Iris pigment epithelial cell (primary cell): ENCODE measurements around the gene CBARP.
"Not testable (repeated sequence)": the region's sequence is repeated elsewhere in the genome, so short reads cannot be mapped to it uniquely, and the experiment has no call there.

Source experiments
- DNase-seq: peaks from one replicate; pipeline ENCODE4 v3.0.0-alpha.2; 2011; ENCODE audit warnings: low read depth

CBARP gene

DNA sequence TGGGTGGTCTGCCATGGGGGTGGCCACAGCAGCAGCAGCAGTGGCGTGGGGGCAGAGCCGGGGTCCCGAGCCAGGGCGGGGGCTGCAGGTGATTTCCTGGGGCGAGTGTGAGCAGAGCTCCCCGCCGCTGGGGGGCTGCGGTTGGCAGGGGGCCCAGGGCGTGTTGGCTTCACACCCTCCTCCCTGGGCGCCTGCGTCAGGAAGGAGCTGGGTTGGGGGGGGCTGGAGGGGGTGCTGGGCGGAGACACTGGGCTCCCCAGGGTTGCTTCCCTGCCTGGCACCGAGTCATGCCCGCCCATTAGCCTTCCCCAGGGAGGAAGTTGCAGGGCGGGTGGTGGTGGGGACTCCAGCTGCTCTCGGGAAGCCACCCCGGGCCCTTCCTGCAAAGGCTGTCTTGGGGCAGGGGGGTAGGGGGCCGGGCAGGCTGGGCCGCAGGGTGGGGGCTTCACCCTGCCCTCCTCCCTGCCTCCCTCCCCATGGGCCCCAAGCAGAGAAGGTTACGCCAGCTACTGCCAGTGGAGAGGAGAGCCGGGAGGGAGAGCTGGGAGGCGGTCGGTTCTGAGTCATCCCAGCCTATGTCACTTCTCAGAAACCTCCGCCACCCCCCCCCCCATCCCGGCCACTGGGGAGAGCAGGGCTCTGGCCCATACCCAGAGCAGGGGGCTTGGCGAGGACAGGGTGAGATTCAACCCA is 15.2 kb upstream of the CBARP start:
- DNase-seq, result peak; percentile 98

DNA sequence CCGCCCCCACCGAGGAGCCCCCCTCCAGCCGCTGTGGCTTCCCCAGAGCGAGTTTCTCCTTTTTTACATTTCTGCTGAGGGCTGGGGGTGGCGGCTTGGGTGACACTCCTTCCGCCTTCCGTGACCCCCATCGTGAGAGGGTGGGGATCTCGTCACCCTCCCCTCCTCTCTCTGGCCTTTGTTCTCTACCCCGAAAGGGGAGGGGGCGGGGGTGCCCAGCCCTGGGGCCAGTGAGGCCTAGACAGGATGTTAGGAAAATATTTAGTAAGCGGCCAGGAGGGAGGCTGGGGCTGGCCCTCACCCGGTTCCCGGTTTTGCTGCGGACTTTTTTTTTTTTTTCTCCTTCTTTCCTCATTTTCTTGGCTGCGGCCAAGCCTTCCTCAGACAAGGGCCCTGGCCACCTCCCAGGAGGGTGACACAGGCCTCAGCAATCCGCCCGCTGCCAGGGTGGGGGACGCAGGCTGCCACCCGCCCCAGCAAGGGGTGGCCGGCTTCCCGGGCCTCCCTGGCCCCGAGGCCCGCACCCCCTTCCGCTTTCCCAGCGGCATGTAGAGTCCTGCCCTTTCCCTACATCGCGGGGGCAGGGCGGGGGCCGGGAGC is 14.5 kb upstream of the CBARP start:
- peak; percentile 87 for DNase-seq

DNA sequence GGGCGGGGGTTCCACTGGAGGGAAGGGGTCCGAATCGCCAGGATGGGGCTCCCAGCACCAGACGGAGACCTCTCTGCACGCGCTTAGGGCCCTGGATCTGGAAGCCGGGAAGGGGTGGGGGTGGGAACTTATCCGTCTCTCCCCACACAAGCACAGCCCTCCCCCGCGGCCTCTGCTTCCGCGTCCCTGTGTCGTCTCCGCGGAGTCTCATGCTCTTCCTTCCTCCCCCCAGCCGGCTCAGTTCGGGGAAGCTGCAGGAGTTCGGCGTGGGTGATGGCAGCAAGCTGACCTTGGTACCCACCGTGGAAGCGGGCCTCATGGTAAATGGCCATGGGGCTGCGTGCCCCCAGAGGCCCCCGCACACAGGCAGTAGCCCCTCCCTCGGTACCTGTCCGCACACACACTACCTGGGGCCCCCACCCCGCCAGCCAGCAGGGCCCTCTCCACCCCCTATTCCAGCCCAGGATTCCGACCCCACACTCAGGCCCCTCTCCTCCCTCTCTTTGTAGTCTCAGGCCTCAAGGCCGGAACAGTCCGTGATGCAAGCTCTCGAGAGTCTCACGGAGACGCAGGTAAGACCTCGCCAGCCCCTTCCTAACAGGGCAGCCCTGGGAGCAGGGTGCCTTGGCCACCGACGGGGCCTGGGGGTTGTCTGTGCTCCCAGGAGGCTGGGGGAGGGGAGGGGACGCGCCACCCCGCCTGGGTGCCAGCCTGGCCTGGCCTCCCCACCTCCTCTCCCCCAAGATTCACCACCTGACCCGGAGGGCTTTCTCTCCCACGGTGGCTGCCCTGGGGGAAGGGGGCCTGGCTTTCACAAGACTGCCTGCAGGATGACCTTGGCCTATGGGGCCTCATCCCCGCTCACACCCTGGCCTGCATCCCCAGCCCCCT is 13.8 kb upstream of the CBARP start:
- peak; percentile 81 for DNase-seq

DNA sequence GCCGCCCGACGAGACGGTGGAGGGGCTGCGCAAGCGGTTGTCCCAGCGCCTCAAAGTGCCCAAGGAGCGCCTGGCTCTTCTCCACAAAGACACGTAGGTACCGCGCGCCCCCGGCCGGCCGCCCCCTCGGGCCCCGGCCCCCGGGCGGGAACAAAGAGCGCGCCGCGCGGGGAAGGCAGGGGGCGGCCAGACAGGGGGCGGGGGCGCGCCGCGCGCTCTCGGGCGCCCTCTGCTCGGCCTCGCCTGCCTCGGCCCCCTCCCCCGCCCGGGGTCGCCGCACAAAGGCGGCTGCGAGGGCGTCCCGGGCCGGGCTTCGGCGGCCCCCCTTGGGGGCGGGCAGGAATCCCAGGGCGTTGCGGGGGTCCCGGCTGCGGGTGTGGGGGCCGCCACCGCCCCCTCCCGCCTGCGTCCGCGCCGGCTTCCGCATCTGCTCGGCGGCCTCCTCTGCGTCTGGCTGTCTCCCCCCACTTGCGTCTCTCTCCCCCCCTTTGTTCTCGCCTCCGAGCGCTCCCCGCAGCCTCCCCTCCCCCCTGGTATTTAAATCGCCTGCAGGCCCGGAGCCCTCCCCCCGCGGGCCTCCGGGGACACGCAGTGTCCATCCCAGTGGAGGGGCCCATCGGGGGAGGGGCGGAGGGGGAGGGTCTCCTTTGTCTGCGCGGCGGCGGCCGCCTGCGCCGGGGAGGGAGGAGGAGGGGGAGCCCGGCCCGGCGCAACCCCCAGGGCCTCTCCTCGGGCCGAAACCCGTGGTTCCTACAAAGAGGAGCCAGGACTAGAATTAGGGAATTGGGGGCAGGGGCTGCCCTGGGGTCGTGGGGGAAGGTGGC is 12.8 kb upstream of the CBARP start:
- DNase-seq, result peak; percentile 72

DNA sequence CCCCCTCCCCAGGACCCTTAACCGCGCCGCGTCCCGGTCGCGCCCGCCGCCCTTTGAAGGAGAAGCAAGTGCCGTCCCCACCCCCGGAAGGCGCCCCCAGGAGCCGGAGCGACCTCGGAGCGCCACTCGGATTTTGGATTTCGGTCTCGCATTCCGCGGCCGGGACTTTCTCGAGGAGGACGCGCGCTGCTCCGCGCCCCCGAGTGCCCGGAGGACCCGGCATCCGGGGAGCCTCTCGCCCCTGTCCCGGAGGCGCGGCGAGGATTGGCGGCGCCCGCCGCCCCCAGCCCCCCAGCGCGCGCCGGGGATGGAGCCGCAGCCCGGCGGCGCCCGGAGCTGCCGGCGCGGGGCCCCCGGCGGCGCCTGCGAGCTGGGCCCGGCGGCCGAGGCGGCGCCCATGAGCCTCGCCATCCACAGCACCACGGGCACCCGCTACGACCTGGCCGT is 12.2 kb upstream of the CBARP start:
- no peak for DNase-seq

DNA sequence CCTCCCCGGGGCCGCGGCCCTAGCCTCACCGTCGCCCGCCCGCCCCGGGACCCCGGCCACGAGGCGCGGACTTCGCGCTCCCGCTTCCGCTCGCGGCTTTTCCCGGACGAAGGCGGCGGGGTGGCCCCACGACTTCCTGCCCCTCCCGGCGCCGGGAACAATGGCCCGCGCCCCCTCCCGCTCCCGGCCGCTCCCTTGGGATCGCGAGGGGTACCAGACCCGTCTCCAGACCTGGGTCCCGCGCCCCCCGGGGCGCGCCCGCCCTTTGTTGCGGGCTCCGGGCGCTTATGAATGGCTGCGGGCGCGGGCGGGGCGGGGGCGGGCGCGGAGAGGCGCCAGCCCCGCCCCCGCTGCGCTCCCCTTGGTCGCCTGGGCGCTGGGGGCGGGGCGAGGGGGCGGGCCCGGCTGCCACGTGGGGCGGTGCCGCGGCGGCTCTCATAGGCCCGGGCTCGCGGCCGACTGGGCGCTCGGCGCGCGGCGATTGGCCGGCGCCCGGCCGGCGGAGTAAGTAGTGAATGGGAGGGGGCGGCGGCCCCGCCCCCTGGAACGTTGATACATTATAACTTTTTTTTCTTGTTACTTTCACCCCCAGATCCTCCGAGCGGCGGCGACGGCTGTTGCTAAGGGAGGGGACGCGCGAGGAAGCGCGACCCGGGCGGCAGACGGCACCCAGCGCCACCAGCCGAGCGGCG is 11.6 kb upstream of the CBARP start:
- DNase-seq, result peak; percentile 95

DNA sequence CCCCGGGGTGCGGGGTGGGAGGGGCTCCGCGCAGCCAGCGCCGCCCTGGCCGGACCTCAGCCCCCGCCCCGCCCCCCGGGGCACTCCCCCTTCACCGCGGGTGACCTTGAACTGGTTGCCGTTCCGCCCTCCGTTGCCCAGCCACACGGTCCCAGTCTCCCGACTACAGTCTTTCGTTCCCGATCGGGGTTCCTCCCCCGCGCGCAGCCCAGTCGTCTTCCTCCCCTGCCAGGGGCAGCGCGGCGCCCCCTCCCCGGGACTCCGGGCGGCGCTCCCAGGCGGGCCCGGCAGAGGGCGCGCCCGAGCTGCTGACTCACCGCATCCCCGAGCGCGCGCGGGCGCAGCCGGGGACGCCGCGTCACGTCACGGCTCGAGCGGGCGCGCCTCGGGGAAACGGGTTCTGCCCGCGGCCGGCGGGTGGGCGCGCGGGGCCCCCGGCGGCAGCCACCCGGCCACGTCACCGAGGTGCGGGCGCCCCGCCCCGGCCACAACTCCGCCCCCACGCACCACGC is 11.0 kb upstream of the CBARP start:
- peak; percentile 74 for DNase-seq

DNA sequence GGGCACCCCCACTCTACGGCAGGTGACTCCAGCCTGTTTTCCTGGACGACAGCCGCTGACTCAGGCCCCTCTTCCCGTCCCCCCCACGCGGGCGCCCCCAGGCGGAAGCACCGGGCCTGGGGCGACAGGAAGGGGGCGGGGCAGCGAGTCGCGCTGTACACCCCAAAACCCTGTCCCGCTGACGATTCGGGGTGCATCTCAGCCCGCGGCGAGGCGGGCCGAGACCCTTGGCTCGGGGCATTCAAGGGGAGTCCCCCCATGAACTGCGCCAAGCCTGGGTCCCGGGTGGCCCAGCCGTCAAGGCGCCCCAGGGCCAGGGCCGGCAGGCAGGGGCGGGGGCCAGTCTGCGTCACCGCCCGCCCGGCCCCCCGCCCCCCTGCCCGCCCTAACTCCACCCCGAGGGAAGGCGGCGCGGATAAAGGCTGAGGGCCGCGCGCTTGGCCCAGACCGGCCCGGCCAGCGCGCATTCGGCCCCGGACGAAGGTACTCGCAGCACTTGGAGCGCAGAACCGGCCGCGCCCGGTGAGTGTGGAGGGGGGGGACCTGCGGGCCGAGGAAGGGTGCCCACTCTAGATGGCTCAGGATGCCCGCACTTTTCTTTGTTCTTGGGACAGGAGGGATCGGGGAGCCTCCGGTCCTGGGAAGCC is 10.5 kb upstream of the CBARP start, which contains the start of gene MIDN:
TSS of gene MIDN (plus strand) at position 445 of the 647 bp plus-strand sequence. CDS start 1,714 bp downstream, outside the sequence.
- DNase-seq, result peak; percentile 93

DNA sequence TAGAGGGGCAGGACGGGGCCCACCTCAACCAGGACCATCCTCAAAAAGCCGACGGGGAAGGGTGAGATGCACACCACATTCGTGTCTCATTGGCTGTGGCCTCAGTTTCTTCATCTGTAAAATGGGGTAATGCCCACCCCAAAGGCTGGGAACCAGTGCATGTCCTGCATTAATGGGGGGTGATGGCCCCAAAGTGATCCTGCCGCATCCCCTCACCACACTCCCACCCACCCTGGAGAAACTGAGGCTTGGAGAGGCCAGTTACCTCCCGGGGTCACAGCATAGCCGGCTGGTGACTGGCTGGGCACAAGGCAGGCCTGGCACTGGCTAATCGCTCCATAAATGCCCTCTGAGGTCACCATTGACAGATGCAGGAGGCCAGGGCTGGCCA is 9.9 kb upstream of the CBARP start:
- DNase-seq, result no peak

DNA sequence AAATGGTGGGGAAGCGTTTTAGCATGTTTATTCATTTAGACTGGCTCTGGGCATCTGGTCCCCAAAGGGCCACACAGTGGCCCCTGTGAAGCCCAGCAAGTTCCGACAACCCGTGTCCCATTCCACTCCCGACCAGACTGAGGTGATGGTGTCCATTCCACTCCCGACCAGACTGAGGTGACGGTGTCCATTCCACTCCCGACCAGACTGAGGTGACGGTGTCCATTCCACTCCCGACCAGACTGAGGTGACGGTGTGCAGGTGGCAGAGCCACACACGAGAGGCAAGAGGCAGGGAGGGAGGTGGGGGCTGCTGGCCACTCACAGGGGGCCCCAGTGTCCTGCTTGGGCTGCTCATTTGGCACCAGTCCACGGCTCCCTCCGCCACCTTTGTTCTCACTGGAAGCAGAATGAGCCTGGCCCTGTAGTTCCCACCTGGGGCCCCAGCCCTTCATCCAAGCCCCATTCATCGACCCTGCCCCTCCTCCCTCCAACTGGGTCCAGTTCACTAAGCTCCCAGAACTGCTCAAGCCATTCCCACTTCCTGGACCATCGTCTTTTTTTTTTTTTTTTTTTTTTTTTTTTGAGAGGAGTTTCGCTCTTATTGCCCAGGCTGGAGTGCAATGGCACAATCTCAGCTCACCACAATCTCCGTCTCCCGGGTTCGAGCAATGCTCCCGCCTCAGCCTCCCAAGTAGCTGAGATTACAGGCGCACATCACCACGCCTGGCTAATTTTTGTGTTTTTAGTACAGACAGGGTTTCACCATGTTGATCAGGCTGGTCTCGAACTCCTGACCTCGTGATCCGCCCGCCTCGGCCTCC is 8.7 kb upstream of the CBARP start:
- DNase-seq, result not testable (repeated sequence)

DNA sequence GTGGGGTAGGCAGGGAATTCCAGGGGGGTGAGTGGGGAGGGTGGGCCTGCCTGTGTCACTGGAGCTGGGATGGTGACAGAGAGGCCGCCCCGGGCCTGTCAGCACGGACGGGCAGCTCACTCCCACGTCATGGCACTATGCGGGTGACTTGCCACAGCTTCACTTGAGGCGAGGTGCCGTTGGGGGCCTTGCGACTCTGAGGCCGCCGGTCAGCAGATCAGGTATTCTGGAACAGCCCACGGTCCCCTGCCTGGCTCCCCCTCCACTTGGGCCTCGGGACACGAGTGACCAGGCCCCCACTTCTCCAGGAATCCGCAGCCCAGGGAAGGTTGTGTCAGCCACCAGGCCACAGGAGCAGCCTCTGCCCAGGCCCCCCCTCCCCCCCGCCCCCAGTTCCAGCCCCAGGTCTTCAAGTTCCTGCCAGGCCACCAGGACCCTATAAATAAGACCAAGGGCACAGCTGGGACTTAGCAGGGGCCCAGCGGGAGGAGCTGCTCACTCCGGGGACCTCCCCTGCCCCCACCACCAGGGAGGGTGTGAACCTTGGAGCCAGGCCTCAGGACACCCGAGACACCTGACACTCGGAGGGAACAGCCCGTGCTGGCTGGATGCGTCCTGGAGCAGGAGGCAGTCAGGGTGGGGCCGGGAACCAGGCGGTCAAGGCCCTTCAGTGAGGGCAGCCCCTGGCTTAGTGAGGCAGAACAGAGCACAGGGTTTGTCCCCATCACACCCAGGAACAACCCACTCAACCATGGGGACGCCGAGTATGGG is 7.9 kb upstream of the CBARP start:
- DNase-seq, result no peak

DNA sequence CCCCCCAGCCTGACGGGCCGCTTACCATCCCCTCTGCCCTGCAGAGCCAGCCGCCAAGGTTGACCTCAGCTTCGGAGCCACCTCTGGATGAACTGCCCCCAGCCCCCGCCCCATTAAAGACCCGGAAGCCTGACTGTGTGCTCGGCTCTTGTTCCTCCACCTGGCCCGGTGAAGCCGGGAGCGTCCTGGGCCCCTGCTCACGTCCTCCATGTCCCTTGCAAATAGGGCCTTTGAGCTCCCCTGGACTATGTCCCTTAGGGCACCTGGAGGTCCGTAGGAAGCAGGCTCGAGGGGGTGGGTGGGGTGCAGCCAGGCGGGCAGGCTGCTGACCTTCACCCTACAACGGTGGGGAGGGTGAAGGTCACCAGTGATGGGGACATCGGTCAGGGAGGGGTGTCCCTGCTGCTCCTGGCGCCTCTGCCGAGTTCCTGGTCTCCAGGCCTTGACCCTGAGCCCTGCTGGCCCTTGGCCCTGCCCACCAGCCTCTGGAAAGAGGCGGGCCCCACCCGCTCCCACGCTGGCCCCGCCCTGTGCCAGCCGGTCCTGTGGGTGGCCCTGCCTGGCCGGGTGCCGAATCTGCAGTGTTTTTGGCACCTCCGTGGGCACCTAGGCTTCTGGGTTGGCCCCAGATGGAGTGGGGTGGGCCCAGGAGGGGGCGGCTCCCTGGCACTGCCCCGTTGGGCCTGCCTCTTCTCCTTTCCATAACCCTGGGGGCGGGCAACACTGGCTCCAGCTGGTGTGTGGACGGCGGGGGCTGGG is 7.1 kb upstream of the CBARP start:
- DNase-seq, result no peak

DNA sequence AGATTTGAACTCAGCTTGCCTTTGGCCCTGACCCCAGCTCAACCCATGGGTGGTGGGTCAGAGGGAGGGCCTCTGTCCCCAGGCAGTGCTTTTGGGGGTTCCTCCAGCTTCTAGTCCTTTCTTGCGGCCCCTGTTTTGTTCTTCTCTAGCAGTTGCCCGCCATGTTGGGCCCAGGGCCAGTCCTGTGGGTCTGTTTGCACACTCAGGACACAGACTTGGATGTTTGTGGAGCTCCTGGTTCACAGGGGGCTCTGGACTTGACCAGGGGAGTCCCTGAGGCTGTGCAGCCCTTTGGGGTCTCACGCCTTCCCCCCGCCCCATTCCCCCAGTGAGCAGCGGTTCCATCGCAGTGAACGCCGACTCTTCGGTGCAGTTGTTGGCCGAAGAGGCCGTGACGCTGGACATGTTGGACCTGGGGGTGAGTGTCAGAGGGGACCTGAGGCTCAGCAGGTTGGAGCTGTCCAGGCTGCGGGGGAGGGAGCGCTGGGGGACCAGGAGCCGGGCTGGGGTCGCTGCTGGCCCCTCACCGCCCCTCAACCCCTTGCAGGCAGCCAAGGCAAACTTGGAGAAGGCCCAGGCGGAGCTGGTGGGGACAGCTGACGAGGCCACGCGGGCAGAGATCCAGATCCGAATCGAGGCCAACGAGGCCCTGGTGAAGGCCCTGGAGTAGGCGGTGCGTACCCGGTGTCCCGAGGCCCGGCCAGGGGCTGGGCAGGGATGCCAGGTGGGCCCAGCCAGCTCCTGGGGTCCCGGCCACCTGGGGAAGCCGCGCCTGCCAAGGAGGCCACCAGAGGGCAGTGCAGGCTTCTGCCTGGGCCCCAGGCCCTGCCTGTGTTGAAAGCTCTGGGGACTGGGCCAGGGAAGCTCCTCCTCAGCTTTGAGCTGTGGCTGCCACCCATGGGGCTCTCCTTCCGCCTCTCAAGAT is 6.2 kb upstream of the CBARP start:
- DNase-seq, result peak; percentile 77

DNA sequence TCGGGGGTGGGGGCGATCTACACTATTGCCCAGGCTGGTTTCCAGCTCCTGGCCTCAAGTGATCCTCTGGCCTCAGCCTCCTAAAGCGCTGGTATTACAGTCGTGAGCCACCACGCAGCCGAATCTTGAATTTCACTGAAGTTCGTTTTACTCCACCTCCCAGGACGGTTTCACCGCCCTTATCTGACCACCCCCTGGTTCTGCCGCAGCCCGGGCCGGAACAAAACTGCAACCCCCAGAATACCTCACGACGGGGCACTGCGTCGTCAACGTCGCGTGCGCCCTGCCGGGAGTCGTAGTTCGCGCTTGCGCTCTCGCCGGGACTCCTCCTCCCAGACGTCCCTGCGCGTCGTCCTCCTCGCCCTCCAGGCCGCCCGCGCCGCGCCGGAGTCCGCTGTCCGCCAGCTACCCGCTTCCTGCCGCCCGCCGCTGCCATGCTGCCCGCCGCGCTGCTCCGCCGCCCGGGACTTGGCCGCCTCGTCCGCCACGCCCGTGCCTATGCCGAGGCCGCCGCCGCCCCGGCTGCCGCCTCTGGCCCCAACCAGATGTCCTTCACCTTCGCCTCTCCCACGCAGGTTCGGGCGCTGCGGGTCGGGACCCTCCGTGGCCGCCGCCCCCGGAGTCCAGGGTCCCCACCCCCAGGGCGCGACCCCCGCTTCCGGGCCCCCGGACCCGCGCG is 3.8 kb upstream of the CBARP start, which contains the start of gene ATP5F1D:
TSS of gene ATP5F1D (plus strand) at position 335 of the 679 bp plus-strand sequence. CDS start at position 435, 100 bp downstream.
- DNase-seq, result peak; percentile 96

DNA sequence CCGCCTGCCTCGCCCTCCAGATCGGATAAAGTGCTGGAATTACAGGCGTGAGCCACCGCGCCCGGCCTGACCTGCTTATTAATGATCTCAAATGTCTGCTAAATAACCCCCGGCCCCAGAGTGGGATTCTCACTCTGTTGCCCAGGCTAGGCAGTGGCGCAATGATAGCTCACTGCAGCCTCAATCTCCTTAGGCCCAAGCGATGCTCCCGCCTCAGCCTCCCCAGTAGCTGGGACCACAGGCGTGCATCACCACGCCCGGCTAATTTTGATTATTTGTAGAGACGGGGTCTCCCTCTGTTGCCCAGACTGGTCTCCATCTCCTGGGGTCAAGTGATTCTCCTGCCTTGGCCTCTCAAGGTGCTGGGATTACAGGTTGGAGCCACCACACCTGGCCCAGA is 3.1 kb upstream of the CBARP start:
- DNase-seq, result no peak
